ENCODE results near the gene GPRC5D. TPM values are rescaled to one million over a fixed set of nuclear protein-coding genes. Genes with fewer than 3 reads are reported as not detected.

Gene GPRC5D
- total and polyA plus RNA-seq, 2 experiments from 2014 or later = 0.35 TPM; not detected in 1

DNA sequence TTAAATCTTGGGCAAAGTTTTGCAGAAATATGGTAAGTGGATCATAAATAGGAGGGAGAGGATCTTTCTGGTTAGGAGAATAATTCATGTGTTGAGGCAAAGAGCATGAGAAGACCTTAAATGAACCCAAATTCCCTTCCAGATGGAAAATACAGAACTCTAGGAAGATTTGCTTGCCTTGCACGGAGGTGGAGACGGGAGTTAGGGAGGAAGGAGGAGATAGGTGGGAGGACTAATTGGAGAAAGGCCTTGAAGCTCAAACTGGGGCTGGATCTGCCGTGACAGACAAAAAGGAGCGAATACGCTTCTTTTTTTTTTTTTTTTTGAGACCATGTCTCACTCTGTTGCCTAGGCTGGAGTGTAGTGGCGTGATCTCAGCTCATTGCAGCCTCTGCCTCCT lies 54.7 kb downstream of the GPRC5D start:
- Histone ChIP-seq H3K27ac (no peak overlapping the region), H3K9me3 (ENCODE audit: low read depth) (no peaks in the 10 kb centered on the region), H3K4me3 (no peak overlapping the region), H3K27me3 (peaks cover 21% of the 10 kb centered on the region), H3K4me1 (ENCODE audit: low read depth) (no peaks in the 10 kb centered on the region), H3K36me3 (no peaks in the 10 kb centered on the region)
- TF ChIP-seq, protein P1, sequence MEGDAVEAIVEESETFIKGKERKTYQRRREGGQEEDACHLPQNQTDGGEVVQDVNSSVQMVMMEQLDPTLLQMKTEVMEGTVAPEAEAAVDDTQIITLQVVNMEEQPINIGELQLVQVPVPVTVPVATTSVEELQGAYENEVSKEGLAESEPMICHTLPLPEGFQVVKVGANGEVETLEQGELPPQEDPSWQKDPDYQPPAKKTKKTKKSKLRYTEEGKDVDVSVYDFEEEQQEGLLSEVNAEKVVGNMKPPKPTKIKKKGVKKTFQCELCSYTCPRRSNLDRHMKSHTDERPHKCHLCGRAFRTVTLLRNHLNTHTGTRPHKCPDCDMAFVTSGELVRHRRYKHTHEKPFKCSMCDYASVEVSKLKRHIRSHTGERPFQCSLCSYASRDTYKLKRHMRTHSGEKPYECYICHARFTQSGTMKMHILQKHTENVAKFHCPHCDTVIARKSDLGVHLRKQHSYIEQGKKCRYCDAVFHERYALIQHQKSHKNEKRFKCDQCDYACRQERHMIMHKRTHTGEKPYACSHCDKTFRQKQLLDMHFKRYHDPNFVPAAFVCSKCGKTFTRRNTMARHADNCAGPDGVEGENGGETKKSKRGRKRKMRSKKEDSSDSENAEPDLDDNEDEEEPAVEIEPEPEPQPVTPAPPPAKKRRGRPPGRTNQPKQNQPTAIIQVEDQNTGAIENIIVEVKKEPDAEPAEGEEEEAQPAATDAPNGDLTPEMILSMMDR (IDR thresholded peaks at IDR 0.05; ENCODE audit: low read depth, low read length) = no peak
- no peak for DNase-seq (ENCODE audit: low read depth in 1 of 2, low spot score in 1 of 2)

- H3K27ac ChIP-seq = no peak overlapping the region
Measured at GRCh38 chr12:12896260-12896659, 55.7 kb downstream of the GPRC5D start.

GRCh38 chr12:12893438-12893837 lies 58.5 kb downstream of the GPRC5D start:
- Histone ChIP-seq H3K27ac (no peak overlapping the region), H3K36me3 (no peaks in the 10 kb centered on the region), H3K4me1 (ENCODE audit: low read depth) (no peaks in the 10 kb centered on the region), H3K4me3 (no peak overlapping the region), H3K27me3 (peaks cover 29% of the 10 kb centered on the region), H3K9me3 (ENCODE audit: low read depth) (no peaks in the 10 kb centered on the region)
- TF ChIP-seq, protein P1 (IDR thresholded peaks at IDR 0.05; ENCODE audit: low read depth, low read length) = no peak
- DNase-seq (ENCODE audit: low read depth in 1 of 2, low spot score in 1 of 2) = no peak

More at GRCh38 chr12:12896260-12896659, 55.7 kb downstream of the GPRC5D start:
- no peaks in the 10 kb centered on the region for H3K9me3 ChIP-seq (ENCODE audit: low read depth)
- H3K36me3 ChIP-seq = no peaks in the 10 kb centered on the region
- H3K4me1 ChIP-seq (ENCODE audit: low read depth) = no peaks in the 10 kb centered on the region
- DNase-seq (ENCODE audit: low read depth in 1 of 2, low spot score in 1 of 2) = peak in 1 of 2 donors; percentile 54
- peaks cover 29% of the 10 kb centered on the region for H3K27me3 ChIP-seq
- no peak overlapping the region for H3K4me3 ChIP-seq
- TF ChIP-seq, protein P1 (IDR thresholded peaks at IDR 0.05; ENCODE audit: low read depth, low read length) = no peak

DNA sequence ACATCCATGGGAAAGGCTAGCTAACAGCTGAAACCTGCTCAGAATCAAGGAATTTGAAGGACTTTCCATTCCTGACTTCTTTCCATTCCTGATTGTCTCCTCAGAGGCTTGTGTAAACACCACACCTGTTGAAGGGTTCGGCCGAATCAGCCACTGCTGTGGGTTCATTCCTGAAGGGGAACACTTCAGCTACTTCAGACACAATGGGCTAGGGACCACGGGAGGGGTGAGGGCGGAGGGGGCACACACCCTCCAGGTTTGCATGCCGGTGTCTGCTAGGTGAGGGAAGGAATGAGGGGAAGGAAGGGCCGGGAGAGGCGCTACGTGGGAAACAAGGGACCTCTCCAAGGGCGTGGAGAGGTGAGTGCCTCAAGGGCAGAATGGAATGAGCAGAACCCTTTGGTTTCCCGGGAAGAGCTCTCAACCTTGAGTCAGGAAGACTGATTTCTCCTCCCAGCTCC lies 59.3 kb downstream of the GPRC5D start:
- Histone ChIP-seq H3K36me3 (no peaks in the 10 kb centered on the region), H3K4me3 (no peak overlapping the region), H3K4me1 (ENCODE audit: low read depth) (no peaks in the 10 kb centered on the region), H3K9me3 (ENCODE audit: low read depth) (no peaks in the 10 kb centered on the region), H3K27me3 (peaks cover 29% of the 10 kb centered on the region), H3K27ac (no peak overlapping the region)
- TF ChIP-seq, protein P1 (IDR thresholded peaks at IDR 0.05; ENCODE audit: low read depth, low read length) = no peak
- DNase-seq (ENCODE audit: low read depth in 1 of 2, low spot score in 1 of 2) = no peak

DNA sequence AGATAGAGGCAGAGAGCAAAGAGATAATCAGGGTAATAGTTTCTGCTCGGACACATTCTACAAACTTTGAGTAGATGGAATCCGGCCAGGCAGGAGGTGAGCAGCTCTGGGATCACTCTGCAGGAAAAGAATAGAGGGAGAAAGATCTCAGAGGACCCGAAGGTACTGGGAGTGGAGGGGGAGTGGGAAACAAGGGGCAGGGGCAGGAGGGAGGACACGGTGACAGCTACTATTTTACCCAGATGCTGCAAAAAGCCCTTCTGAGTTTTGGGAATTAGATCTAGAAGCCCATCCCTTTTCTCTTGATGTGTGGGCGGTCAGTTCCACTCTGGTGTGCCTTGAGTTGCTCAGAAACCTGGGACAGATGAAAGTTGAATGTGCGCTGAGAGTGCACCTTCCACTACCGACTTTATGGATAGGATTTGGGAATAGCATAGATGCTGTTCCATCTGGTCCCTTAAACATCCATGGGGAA lies 60.1 kb downstream of the GPRC5D start:
- TF ChIP-seq, protein P1 (IDR thresholded peaks at IDR 0.05; ENCODE audit: low read depth, low read length) = no peak
- H3K4me3 ChIP-seq = peak overlapping the region; percentile 34
- H3K9me3 ChIP-seq (ENCODE audit: low read depth) = no peaks in the 10 kb centered on the region
- no peaks in the 10 kb centered on the region for H3K4me1 ChIP-seq (ENCODE audit: low read depth)
- no peak for DNase-seq (ENCODE audit: low read depth in 1 of 2, low spot score in 1 of 2)
- H3K27me3 ChIP-seq = peaks cover 29% of the 10 kb centered on the region
- H3K36me3 ChIP-seq = no peaks in the 10 kb centered on the region
- H3K27ac ChIP-seq = no peak overlapping the region
